H9 (cell line): ENCODE measurements around the gene SIGLEC14. TPM values are rescaled to one million over a fixed set of nuclear protein-coding genes. Genes with fewer than 3 reads are reported as not detected.
A peak's percentile ranks its signal among the peaks of the same experiment; 100 is the strongest.

ENCODE experiments used
- DNase-seq: peaks from one replicate; pipeline ENCODE4 v3.0.0-alpha.2; 2017
- H2AFZ ChIP-seq: one replicate; pipeline ENCODE4 v1.6.1; 2013; ENCODE audit warnings: mild to moderate bottlenecking, low read length, control low read depth, moderate library complexity
- H2AK5ac ChIP-seq: 2 replicates; pipeline ENCODE4 v1.6.1; 2013; ENCODE audit warnings: low read length, control low read depth, mixed read lengths; ENCODE audit not compliant: insufficient read length
- H2BK120ac ChIP-seq: one replicate; pipeline ENCODE4 v1.6.1; 2013; ENCODE audit warnings: low read depth, mild to moderate bottlenecking, low read length, control low read depth, inconsistent platforms; ENCODE audit not compliant: poor library complexity, severe bottlenecking
- H2BK12ac ChIP-seq: 2 replicates; pipeline ENCODE4 v1.6.1; 2013; ENCODE audit warnings: low read length, control low read depth, mixed read lengths, low read depth; ENCODE audit not compliant: insufficient read length
- H2BK15ac ChIP-seq: 2 replicates; pipeline ENCODE4 v1.6.1; 2013; ENCODE audit warnings: low read depth, low read length, control low read depth
- H2BK20ac ChIP-seq: one replicate; pipeline ENCODE4 v1.6.1; 2013; ENCODE audit warnings: low read depth, mild to moderate bottlenecking, low read length, control low read depth, inconsistent platforms; ENCODE audit not compliant: poor library complexity, severe bottlenecking
- H2BK5ac ChIP-seq: 2 replicates; pipeline ENCODE4 v1.6.1; 2013; ENCODE audit warnings: low read length, control low read depth, mixed read lengths; ENCODE audit not compliant: insufficient read length
- H3K14ac ChIP-seq: 2 replicates; pipeline ENCODE4 v1.6.1; 2013; ENCODE audit warnings: low read length, control low read depth; ENCODE audit not compliant: insufficient read depth
- H3K18ac ChIP-seq: 2 replicates; pipeline ENCODE4 v1.6.1; 2013; ENCODE audit warnings: low read depth, mild to moderate bottlenecking, mixed read lengths, low read length, control low read depth; ENCODE audit not compliant: insufficient read length
- H3K23ac ChIP-seq: 2 replicates; pipeline ENCODE4 v1.6.1; 2013; ENCODE audit warnings: low read length, control low read depth, mixed read lengths, low read depth; ENCODE audit not compliant: insufficient read length
- H3K23me2 ChIP-seq: 2 replicates; pipeline ENCODE4 v1.6.1; 2013; ENCODE audit warnings: low read depth, mild to moderate bottlenecking, mixed read lengths, low read length, control low read depth; ENCODE audit not compliant: insufficient read length, poor library complexity, severe bottlenecking
- H3K27ac ChIP-seq: 2 replicates; pipeline ENCODE4 v1.5.1; 2013; ENCODE audit warnings: low read length, control low read depth, mixed read lengths, low read depth; ENCODE audit not compliant: insufficient read length
- H3K27me3 ChIP-seq: 2 replicates; pipeline ENCODE4 v1.6.1; 2013; ENCODE audit warnings: low read length, control low read depth, inconsistent platforms; ENCODE audit not compliant: insufficient read depth
- H3K4ac ChIP-seq: 2 replicates; pipeline ENCODE4 v1.6.1; 2013; ENCODE audit warnings: low read depth, mild to moderate bottlenecking, control low read depth, inconsistent platforms, low read length, moderate library complexity
- H3K4me1 ChIP-seq: 2 replicates; pipeline ENCODE4 v1.6.1; 2013; ENCODE audit warnings: low read length, control low read depth, inconsistent platforms; ENCODE audit not compliant: insufficient read depth
- H3K4me2 ChIP-seq: 2 replicates; pipeline ENCODE4 v1.6.1; 2013; ENCODE audit warnings: low read length, control low read depth, mixed read lengths; ENCODE audit not compliant: insufficient read length, insufficient read depth
- H3K56ac ChIP-seq: 2 replicates; pipeline ENCODE4 v1.6.1; 2013; ENCODE audit warnings: low read depth, mild to moderate bottlenecking, mixed read lengths, low read length, control low read depth; ENCODE audit not compliant: insufficient read length
- H3K79me1 ChIP-seq: 2 replicates; pipeline ENCODE4 v1.6.1; 2013; ENCODE audit warnings: low read depth, mild to moderate bottlenecking, moderate library complexity, low read length, control low read depth, inconsistent platforms; ENCODE audit not compliant: insufficient read depth, poor library complexity, severe bottlenecking
- H3K79me2 ChIP-seq: 2 replicates; pipeline ENCODE4 v1.6.1; 2013; ENCODE audit warnings: low read length, control low read depth, inconsistent platforms; ENCODE audit not compliant: insufficient read depth
- H3K9ac ChIP-seq: 2 replicates; pipeline ENCODE4 v1.6.1; 2013; ENCODE audit warnings: low read length, control low read depth, mixed read lengths; ENCODE audit not compliant: insufficient read length; ENCODE audit errors: extremely low read depth
- H3K9me3 ChIP-seq: one replicate; pipeline ENCODE4 v1.6.1; 2013; ENCODE audit warnings: low read depth, low read length, inconsistent platforms; ENCODE audit not compliant: control insufficient read depth
- H3T11ph ChIP-seq: one replicate; pipeline ENCODE4 v1.6.1; 2013; ENCODE audit warnings: mild to moderate bottlenecking, low read length, control low read depth, inconsistent platforms
- H4K20me1 ChIP-seq: one replicate; pipeline ENCODE4 v1.6.1; 2013; ENCODE audit not compliant: control insufficient read depth, insufficient read length, insufficient read depth
- H4K5ac ChIP-seq: 2 replicates; pipeline ENCODE4 v1.6.1; 2013; ENCODE audit warnings: low read depth, mild to moderate bottlenecking, mixed read lengths, low read length, control low read depth; ENCODE audit not compliant: insufficient read length
- H4K8ac ChIP-seq: replicated peaks from 2 replicates; pipeline ENCODE4 v1.6.1; 2013; ENCODE audit warnings: low read length, control low read depth, mixed read lengths, low read depth; ENCODE audit not compliant: insufficient read length
- H4K91ac ChIP-seq: 2 replicates; pipeline ENCODE4 v1.6.1; 2013; ENCODE audit warnings: low read depth, mild to moderate bottlenecking, moderate library complexity, mixed read lengths, low read length, control low read depth; ENCODE audit not compliant: insufficient read length
- H3K27ac Mint-ChIP-seq, 3 experiments: 2 replicates in 2 of 3; 3 replicates in 1 of 3; pipeline ENCODE4 v1.8.0; 2020 to 2021; ENCODE audit warnings: mixed read lengths in 3 of 3, mild to moderate bottlenecking in 1 of 3, moderate library complexity in 1 of 3
- H3K27me3 Mint-ChIP-seq: 2 replicates; pipeline ENCODE4 v1.8.0; 2021; ENCODE audit warnings: low read depth, mild to moderate bottlenecking, moderate library complexity, mixed read lengths
- H3K36me3 Mint-ChIP-seq, 3 experiments: 2 replicates in 2 of 3; 3 replicates in 1 of 3; pipeline ENCODE4 v1.8.0; 2020 to 2021; ENCODE audit warnings: low read depth in 3 of 3, mixed read lengths in 3 of 3; ENCODE audit not compliant: insufficient read depth in 1 of 3
- H3K4me1 Mint-ChIP-seq, 2 experiments: 2 replicates each; pipeline ENCODE4 v1.8.0; 2020; ENCODE audit warnings: mixed read lengths in 2 of 2
- H3K4me3 Mint-ChIP-seq, 2 experiments: 2 replicates in 1 of 2; 3 replicates in 1 of 2; pipeline ENCODE4 v1.8.0; 2020 to 2021; ENCODE audit warnings: mild to moderate bottlenecking in 2 of 2, mixed read lengths in 2 of 2, moderate library complexity in 1 of 2
- H3K9me3 Mint-ChIP-seq, 2 experiments: 2 replicates in 1 of 2; 3 replicates in 1 of 2; pipeline ENCODE4 v1.8.0; 2020; ENCODE audit warnings: mild to moderate bottlenecking in 2 of 2, mixed read lengths in 2 of 2, moderate library complexity in 1 of 2
- WGBS: extraction: QIAGEN DNeasy Blood & Tissue Kit; methylation state at CpG from one replicate; pipeline ENCODE4 v1.1.7; 2013; ENCODE audit warnings: missing lambda C conversion rate, low lambda C conversion rate, mixed read lengths; ENCODE audit not compliant: insufficient read length; ENCODE audit errors: extremely low coverage; 5-methylcytosine and 5-hydroxymethylcytosine counted together
- total RNA-seq: library from RNA; stranded (reverse); gene quantifications from 2 replicates; pipeline ENCODE4 v1.2.1, GENCODE V29; 2021
- TF ChIP-seq, protein P1 (sequence below): fragments of 200-600 bp; sonication (generic); conservative IDR thresholded peaks from 3 replicates; pipeline ENCODE4 v1.8.0; 2021; ENCODE audit warnings: antibody characterized with exemption, mild to moderate bottlenecking

SIGLEC14 gene
- total RNA-seq, 1 experiment from 2014 or later, result not detected

GRCh38 chr19:51689751-51690453 lies 43.3 kb upstream of the SIGLEC14 start:
- Mint-ChIP-seq H3K27ac (peak overlapping the region; percentile 10 to 86 (median 86); a peak in 5 of 7 replicates), H3K4me3 (peak overlapping the region; percentile 87 to 93)
- no peaks in the 10 kb centered on the region for H3K79me1 ChIP-seq

More at GRCh38 chr19:51689751-51690453, 43.3 kb upstream of the SIGLEC14 start:
- H3K27me3 ChIP-seq, result no peaks in the 10 kb centered on the region
- no peak overlapping the region for H4K5ac ChIP-seq
- H2BK20ac ChIP-seq, result no peak overlapping the region
- no peaks in the 10 kb centered on the region for H3K27me3 Mint-ChIP-seq
- peaks cover 2% of the 10 kb centered on the region for H3K9me3 ChIP-seq
- H4K8ac ChIP-seq, result no peak overlapping the region
- no peaks in the 10 kb centered on the region for H4K20me1 ChIP-seq
- DNase-seq, result peak; percentile 84
- H3K36me3 Mint-ChIP-seq, result peaks cover 5 to 23% (median 13%) of the 10 kb centered on the region in 3 experiments; a peak in 6 of 7 replicates
- peak overlapping the region; percentile 93 for H3K18ac ChIP-seq
- H3K9ac ChIP-seq, result no peak overlapping the region
- no peak overlapping the region for H2BK5ac ChIP-seq
- no peak overlapping the region for H2BK15ac ChIP-seq
- H3K4me1 Mint-ChIP-seq, result peaks cover 36 to 37% of the 10 kb centered on the region in 2 experiments
- H3K9me3 Mint-ChIP-seq, result peaks cover 10 to 11% of the 10 kb centered on the region in 2 experiments
- no peak overlapping the region for H3K27ac ChIP-seq
- WGBS, result no CpG with 5 or more reads among the region's 21 CpGs
- H2BK12ac ChIP-seq, result no peak overlapping the region
- H2AK5ac ChIP-seq, result no peak overlapping the region
- no peak overlapping the region for H3K56ac ChIP-seq
- no peaks in the 10 kb centered on the region; the same call in 1 of the 2 replicates for H3K79me2 ChIP-seq
- TF ChIP-seq, protein P1, sequence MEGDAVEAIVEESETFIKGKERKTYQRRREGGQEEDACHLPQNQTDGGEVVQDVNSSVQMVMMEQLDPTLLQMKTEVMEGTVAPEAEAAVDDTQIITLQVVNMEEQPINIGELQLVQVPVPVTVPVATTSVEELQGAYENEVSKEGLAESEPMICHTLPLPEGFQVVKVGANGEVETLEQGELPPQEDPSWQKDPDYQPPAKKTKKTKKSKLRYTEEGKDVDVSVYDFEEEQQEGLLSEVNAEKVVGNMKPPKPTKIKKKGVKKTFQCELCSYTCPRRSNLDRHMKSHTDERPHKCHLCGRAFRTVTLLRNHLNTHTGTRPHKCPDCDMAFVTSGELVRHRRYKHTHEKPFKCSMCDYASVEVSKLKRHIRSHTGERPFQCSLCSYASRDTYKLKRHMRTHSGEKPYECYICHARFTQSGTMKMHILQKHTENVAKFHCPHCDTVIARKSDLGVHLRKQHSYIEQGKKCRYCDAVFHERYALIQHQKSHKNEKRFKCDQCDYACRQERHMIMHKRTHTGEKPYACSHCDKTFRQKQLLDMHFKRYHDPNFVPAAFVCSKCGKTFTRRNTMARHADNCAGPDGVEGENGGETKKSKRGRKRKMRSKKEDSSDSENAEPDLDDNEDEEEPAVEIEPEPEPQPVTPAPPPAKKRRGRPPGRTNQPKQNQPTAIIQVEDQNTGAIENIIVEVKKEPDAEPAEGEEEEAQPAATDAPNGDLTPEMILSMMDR, result no peak
- no peak overlapping the region for H3K23ac ChIP-seq
- no peak overlapping the region for H4K91ac ChIP-seq
- H2AFZ ChIP-seq, result no peak overlapping the region
- H3K4me2 ChIP-seq, result peak overlapping the region; percentile 85
- no peak overlapping the region for H3K4ac ChIP-seq
- no peak overlapping the region for H2BK120ac ChIP-seq
- H3T11ph ChIP-seq, result no peak overlapping the region
- no peak overlapping the region for H3K14ac ChIP-seq
- no peaks in the 10 kb centered on the region for H3K4me1 ChIP-seq
- H3K23me2 ChIP-seq, result peaks cover 29% of the 10 kb centered on the region
